HG02870 (cell line): ENCODE data around the gene STX4.

Source experiments
- ATAC-seq: cut with Tn5 transposase; IDR thresholded peaks from one replicate; pipeline ENCODE4 v1.9.1; 2021; ENCODE audit warnings: mild to moderate bottlenecking, moderate library complexity; ENCODE audit not compliant: unreplicated experiment

STX4 gene, protein sequence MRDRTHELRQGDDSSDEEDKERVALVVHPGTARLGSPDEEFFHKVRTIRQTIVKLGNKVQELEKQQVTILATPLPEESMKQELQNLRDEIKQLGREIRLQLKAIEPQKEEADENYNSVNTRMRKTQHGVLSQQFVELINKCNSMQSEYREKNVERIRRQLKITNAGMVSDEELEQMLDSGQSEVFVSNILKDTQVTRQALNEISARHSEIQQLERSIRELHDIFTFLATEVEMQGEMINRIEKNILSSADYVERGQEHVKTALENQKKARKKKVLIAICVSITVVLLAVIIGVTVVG

DNA sequence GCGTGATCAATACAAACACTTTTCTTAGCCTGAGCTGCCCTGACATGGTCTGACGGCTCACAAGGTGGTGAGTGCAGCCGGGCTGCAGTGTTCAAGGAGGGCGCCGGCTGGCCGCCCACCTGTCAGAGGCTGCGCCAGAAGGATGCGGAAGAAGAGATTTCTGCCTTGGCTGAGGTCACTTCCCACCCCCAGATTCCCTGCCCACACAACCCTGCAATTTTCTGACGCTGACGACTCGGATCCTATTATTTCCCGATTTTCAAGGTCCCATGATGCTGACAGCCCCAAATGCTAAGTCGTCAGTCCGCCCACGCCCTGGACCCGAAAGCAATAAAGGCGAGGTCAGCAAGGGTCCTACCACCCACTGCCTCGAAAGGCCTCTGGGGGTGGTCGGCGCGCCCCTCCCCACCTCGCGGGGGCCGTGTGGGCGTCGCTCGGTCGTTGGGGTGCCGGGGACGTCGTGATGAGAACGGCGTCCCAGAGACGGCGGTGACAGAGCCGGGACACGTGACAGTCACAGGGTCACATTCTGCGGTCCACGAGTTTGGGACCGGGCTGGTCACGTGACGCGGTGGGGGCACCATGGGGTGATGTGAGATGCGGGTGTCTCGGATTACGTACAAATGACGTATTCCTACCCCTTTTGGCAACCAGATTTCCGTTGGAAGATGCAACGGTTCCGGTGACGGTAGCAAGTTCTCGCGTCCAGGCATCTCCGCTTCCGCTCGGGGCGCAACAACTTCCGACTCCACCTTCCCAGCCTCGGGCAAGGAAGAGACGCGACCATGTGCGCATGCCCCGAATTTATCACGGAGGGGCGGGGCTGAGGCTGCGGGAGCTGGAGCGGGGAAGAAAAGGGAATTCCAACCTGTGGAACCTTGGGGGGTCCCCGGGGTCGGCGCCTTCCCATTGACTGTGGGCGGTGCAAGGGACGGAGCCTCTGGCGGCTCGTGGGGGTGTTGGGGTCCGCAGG, at the start of gene STX4:
TSS of gene STX4 (plus strand) at position 823 of the 973 bp plus-strand sequence. CDS start 248 bp downstream, outside the sequence.
- peak; percentile 82 for ATAC-seq

DNA sequence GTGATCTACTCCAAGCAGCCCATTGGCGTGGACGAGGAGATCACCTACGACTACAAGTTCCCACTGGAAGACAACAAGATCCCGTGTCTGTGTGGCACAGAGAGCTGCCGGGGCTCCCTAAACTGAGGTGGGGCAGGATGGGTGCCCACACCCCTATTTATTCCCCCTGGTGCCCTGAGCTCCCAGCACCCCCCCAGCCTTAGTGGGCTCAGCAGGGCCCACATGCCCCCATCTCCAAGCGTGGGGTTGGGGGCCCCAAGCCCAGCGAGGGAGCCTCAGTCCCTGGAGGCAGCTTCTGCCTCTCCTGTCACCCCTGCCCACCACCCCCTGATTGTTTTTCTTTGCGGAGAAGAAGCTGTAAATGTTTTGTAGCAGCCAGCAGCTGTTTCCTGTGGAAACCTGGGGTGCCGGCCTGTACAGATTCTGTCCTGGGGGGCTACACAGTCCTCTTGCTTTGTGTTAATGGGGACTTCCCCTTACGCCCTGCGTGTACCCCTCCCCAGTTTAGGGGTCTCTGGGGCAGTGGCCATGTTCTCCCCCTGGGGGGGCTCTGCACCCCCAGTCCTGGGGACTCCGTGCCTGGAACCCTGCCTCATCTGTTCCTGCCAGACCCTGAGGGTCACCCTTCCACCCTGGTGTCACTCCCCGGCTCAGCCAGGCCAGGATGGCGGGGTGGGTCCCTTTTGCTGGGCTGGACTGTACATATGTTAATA, 49.3 kb upstream of the STX4 start:
- no peak for ATAC-seq

DNA sequence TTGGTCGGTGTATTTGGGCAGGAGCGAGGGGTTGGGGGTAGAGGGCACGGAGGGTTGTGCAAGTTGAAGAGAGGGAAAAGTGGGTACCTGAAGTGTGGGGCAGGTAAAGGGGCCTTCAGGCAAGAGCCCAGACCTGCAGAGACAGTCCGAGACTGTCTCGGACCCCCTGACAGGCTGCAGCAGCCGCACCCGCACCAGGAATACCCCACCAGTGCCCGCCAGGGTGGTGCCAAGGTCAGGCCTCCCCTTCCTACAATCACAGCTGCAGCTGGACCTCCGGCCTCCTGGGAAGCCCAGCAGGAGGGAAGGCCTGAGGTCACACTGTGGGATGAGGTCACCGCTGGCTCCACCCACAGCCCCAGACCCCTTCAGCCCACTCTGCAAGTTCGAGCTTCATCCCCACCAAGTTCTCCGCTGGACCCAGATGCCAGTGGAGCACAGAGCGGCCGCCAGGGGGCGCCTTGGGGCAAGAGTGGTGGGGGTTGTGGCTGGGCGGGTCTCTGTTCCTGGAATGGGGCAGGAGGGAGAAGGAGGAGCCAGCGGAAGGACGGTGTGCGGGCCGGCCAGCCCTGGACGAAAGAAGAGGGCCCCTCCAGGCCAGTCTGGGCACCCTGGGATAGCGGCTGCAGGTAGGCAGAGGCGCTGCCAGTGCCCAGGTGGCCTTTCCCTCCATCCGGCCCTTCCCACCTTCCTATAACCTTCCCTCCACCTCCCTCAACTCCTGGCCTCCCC, 48.5 kb upstream of the STX4 start, which contains the start of gene HSD3B7:
TSS of gene HSD3B7 (plus strand) at position 539 of the 732 bp plus-strand sequence. CDS start 452 bp downstream, outside the sequence.
- ATAC-seq: no peak

- ATAC-seq: no peak
These were observed 47.8 kb upstream of the STX4 start for GRCh38 chr16:30985401-30986128.

DNA sequence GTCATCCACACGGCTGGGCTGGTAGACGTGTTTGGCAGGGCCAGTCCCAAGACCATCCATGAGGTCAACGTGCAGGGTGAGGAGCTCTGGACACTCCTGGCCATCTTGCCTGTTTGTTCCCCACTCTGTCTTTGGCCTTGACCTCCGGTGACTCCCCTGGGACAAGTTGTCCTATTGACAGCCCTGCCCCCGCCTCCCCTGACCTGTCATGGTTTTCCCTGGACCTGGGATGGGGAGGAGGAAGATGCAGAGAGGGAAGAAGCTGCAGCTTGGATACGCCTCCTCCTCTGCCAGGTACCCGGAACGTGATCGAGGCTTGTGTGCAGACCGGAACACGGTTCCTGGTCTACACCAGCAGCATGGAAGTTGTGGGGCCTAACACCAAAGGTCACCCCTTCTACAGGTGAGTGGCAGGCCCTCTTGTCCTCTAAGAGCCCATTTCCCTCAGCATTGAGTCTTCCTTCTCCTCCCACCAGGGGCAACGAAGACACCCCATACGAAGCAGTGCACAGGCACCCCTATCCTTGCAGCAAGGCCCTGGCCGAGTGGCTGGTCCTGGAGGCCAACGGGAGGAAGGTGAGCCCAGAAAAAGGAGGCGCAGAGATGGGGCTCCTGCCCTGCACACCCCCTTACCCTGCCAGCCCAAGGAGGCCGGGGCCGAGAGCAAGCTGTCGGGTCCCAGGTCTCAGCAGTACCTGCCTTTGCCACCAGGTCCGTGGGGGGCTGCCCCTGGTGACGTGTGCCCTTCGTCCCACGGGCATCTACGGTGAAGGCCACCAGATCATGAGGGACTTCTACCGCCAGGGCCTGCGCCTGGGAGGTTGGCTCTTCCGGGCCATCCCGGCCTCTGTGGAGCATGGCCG, 47.0 kb upstream of the STX4 start:
- no peak for ATAC-seq

DNA sequence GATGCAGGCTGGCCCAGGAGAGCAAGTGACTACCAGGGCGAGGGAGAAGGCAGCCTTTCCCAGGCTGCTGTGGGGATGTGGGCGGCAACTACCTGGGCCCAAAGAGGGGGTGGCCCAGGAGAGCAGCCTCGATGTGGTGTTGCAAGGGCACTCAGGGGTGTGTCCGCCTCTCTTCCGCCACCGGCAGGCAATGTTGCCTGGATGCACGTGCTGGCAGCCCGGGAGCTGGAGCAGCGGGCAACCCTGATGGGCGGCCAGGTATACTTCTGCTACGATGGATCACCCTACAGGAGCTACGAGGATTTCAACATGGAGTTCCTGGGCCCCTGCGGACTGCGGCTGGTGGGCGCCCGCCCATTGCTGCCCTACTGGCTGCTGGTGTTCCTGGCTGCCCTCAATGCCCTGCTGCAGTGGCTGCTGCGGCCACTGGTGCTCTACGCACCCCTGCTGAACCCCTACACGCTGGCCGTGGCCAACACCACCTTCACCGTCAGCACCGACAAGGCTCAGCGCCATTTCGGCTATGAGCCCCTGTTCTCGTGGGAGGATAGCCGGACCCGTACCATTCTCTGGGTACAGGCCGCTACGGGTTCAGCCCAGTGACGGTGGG, 45.7 kb upstream of the STX4 start:
- ATAC-seq: no peak

GRCh38 chr16:30989469-30990047, 43.8 kb upstream of the STX4 start:
- no peak for ATAC-seq

DNA sequence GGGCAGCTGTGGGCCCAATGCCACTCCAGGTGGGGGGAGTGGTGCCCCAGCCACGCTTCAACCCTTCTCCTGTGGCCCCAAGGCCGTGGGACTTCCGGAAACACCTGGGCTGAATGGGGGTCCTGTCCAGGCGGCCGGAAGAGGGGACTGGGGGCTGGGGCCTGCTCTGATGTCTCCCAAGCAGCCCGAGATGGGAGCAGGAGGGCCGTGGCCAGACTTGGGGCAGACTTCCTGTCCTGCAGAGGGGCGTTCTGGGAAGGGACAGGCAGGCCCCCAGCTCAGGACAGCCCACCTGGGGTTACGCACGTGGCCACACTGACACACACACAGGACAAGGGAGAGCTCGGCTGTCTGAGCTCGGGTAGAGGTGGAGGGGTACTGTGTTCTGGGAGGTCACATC, 43.3 kb upstream of the STX4 start:
- ATAC-seq: no peak

DNA sequence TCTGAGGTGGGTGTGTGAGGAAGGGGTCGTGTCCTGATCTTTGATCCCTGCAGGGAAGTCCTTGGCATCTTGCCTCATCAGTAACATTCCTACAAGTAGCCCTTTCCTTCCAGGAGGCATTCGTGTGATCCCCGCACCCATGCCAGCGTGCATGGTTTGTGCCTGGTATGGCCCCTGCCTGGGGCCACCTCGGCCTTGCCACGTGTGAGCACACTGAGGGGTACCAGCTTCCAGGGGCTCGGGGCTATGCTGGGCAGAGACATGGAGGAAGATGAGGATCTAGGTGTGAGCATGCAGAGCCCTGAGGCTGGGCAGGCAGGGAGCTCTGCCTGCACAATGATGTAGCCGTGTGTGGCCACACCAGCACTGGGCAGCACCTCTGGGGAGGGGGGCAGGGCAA, 42.3 kb upstream of the STX4 start:
- ATAC-seq: no peak

DNA sequence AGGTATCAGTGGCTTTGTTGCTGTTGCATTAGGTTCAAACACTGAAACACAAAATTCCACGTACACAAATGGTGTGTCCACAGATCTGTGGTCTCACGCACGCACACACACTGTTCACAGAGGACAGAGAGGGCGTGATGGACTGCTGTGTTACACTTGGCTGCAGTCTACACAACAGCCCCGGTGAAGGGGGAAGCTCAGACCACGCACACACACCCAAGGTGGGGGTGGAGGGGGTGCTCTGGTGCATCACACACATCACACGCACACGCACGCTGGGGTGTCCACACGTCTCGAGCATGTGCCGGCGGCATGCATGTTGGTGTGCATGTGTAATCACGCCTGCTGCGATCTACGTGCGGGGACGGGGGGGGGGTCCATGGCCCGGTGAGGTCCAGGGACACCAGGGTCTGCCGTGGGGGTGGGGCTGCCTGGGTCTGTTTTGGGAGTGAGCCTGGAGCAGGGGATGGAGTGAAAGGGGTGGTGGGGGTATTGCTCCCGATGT, 41.0 kb upstream of the STX4 start:
- ATAC-seq: no peak

- no peak for ATAC-seq
These were observed 40.2 kb upstream of the STX4 start for GRCh38 chr16:30992931-30993816.

GRCh38 chr16:30995927-30996323, 37.4 kb upstream of the STX4 start:
- ATAC-seq: no peak

DNA sequence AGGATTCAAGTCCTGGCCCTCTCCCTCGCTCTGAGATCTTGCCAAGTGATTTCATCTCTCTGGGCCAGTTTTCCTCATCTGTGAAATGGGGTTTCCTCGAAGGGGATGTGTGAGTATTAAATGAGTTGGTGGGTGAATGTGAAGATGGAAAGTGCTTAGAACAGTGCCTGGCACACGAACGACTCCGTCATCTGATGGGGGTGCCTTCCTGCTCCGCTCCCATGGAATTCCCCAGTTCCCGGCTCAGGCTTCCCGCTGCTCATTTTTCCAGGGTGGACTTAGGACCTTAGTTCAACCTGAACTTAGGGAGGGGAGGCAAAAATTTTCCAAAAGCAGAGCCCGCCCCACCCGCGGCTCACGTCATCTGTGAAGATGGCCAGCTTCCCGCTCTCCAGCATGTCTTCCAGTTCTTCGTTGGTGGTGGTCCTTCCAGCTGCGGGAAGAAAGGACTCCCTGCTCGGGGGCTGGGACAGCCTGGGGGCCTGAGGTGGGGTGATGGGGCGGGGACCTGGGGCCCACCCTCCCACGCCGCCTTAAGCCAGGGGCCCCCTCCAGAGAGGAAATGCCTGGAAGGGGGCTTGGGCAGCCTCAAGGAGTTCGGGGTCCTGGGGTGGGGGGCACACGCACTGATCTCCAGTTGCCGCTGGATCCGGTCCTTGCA, 36.9 kb upstream of the STX4 start:
- peak; percentile 6 for ATAC-seq

DNA sequence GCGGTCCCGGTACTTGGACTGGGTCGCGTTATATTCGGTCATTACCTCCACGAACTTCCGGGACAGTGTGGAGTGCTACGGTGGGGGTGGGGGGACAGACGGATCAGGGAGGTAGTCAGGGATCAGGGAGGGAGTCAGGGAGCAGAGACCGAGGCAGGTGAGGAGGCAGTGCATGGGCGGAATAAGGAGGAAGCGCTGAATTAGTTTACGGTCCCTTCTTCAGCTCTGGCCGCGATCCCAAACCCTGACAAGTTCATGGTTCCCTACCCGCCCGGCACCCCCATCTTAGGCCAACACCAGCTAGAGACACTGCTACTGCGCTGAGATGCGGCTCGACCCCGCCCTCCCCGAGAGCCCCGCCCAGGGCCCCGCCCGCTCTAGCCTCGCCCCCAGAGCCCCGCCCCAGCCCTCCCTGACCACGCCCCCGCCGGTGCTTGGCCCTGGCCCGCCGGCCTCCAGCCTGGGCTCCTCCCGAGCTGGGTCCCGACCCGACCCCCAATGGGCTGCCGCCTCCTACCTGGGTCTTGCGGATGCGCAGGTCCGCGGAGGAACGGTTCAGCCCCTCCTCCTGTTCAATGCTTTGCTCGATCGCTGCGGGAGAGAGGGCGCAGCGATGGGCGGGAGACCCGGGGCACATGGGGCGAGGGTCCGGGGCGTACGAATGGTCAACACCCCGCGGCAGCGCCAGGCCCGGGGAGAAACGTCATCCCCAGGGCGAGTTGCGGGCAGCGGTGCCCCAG, 36.2 kb upstream of the STX4 start:
- ATAC-seq: peak; percentile 74
